ENCODE measurements around the gene TEX12.

TEX12 gene

GRCh38 chr11:112129656-112130055 is 37.5 kb upstream of the TEX12 start:
- Histone ChIP-seq H3K4me2 (ENCODE audit: low read depth, low read length, poor library complexity, severe bottlenecking) (no peak overlapping the region), H3K9me3 (ENCODE audit: insufficient read depth, low read length) (no peaks in the 10 kb centered on the region), H3F3A (ENCODE audit: insufficient read depth) (no peaks in the 10 kb centered on the region), H3K4me3 (ENCODE audit: insufficient read depth, low read length, poor library complexity, severe bottlenecking) (no peak overlapping the region), H3K27me3 (ENCODE audit: low read length) (no peaks in the 10 kb centered on the region), H3K36me3 (ENCODE audit: low read length) (no peaks in the 10 kb centered on the region), H3K79me2 (ENCODE audit: insufficient read depth, low read length) (no peaks in the 10 kb centered on the region), H3K9ac (ENCODE audit: low read length) (no peak overlapping the region), H4K20me1 (ENCODE audit: low read depth, low read length) (no peaks in the 10 kb centered on the region), H3K9me2 (replicated peaks; ENCODE audit: insufficient read depth, low read length) (no peaks in the 10 kb centered on the region), H2AFZ (ENCODE audit: low read depth, low read length, severe bottlenecking) (no peak overlapping the region), H3K27ac (ENCODE audit: low read depth, low read length) (no peak overlapping the region)
- TF ChIP-seq EZH2phosphoT487 (conservative IDR thresholded peaks at IDR 0.05; ENCODE audit: low read length), result no peak
- TF ChIP-seq, protein P1, sequence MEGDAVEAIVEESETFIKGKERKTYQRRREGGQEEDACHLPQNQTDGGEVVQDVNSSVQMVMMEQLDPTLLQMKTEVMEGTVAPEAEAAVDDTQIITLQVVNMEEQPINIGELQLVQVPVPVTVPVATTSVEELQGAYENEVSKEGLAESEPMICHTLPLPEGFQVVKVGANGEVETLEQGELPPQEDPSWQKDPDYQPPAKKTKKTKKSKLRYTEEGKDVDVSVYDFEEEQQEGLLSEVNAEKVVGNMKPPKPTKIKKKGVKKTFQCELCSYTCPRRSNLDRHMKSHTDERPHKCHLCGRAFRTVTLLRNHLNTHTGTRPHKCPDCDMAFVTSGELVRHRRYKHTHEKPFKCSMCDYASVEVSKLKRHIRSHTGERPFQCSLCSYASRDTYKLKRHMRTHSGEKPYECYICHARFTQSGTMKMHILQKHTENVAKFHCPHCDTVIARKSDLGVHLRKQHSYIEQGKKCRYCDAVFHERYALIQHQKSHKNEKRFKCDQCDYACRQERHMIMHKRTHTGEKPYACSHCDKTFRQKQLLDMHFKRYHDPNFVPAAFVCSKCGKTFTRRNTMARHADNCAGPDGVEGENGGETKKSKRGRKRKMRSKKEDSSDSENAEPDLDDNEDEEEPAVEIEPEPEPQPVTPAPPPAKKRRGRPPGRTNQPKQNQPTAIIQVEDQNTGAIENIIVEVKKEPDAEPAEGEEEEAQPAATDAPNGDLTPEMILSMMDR (IDR thresholded peaks at IDR 0.05; ENCODE audit: insufficient read depth, low read length, poor library complexity, severe bottlenecking), result no peak

DNA sequence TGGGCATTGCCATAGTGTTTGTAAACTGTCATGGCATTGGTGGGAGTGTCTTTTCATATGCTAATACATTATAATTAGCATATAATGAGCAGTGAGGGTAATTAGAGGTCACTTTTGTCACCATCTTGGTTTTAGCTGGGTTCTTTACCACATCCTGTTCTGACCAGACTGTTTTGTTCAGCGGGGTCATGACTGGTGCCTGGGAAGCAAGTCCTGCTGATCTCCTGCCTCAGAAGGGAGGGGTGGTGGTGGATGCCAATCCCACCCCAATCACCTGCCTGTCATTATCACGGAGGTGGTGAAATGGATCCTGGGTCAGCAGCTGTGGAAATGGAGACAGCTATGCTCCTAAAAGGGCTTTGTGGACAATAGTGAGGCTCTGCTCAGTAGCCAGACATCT is 34.4 kb upstream of the TEX12 start:
- Histone ChIP-seq H3K9me3 (ENCODE audit: insufficient read depth, low read length) (no peaks in the 10 kb centered on the region), H3K79me2 (ENCODE audit: insufficient read depth, low read length) (no peaks in the 10 kb centered on the region), H4K20me1 (ENCODE audit: low read depth, low read length) (no peaks in the 10 kb centered on the region), H3K4me3 (ENCODE audit: insufficient read depth, low read length, poor library complexity, severe bottlenecking) (no peak overlapping the region), H3K27me3 (ENCODE audit: low read length) (no peaks in the 10 kb centered on the region), H3K4me2 (ENCODE audit: low read depth, low read length, poor library complexity, severe bottlenecking) (no peak overlapping the region), H3K9ac (ENCODE audit: low read length) (no peak overlapping the region), H3K36me3 (ENCODE audit: low read length) (no peaks in the 10 kb centered on the region), H3K27ac (ENCODE audit: low read depth, low read length) (no peak overlapping the region), H3F3A (ENCODE audit: insufficient read depth) (no peaks in the 10 kb centered on the region), H3K9me2 (replicated peaks; ENCODE audit: insufficient read depth, low read length) (no peaks in the 10 kb centered on the region), H2AFZ (ENCODE audit: low read depth, low read length, severe bottlenecking) (no peak overlapping the region)
- no peak for TF ChIP-seq EZH2phosphoT487 (conservative IDR thresholded peaks at IDR 0.05; ENCODE audit: low read length)
- TF ChIP-seq, protein P1 (IDR thresholded peaks at IDR 0.05; ENCODE audit: insufficient read depth, low read length, poor library complexity, severe bottlenecking), result no peak

DNA sequence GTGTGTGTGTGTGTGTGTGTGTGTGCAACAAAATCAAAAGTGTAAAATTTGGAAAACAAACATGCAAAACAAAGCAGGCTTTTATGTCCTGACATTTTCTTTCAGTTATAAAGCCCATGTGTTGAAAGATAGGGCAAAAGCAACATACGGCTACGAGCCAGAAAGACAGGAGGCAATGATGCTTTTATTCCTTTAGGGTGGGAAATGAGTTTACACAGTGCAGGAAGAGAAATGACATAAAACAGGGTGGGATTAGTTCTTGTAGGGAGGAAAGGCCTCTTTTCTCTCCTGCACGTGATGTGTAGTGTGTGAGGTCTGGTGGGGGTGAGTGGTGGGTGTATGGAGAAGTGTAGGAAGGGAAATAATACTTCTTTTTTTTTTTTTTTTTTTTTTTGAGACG is 32.7 kb upstream of the TEX12 start:
- no peak for TF ChIP-seq EZH2phosphoT487 (conservative IDR thresholded peaks at IDR 0.05; ENCODE audit: low read length)
- TF ChIP-seq, protein P1 (IDR thresholded peaks at IDR 0.05; ENCODE audit: insufficient read depth, low read length, poor library complexity, severe bottlenecking), result no peak
- no peak overlapping the region for H3K9ac ChIP-seq (ENCODE audit: low read length)
- no peak overlapping the region for H3K4me3 ChIP-seq (ENCODE audit: insufficient read depth, low read length, poor library complexity, severe bottlenecking)
- no peaks in the 10 kb centered on the region for H3K9me3 ChIP-seq (ENCODE audit: insufficient read depth, low read length)
- H2AFZ ChIP-seq (ENCODE audit: low read depth, low read length, severe bottlenecking), result no peak overlapping the region
- no peaks in the 10 kb centered on the region for H4K20me1 ChIP-seq (ENCODE audit: low read depth, low read length)
- H3K9me2 ChIP-seq (replicated peaks; ENCODE audit: insufficient read depth, low read length), result no peaks in the 10 kb centered on the region
- H3K27ac ChIP-seq (ENCODE audit: low read depth, low read length), result no peak overlapping the region
- H3K4me2 ChIP-seq (ENCODE audit: low read depth, low read length, poor library complexity, severe bottlenecking), result no peak overlapping the region
- H3F3A ChIP-seq (ENCODE audit: insufficient read depth), result no peaks in the 10 kb centered on the region
- no peaks in the 10 kb centered on the region for H3K36me3 ChIP-seq (ENCODE audit: low read length)
- H3K27me3 ChIP-seq (ENCODE audit: low read length), result no peaks in the 10 kb centered on the region
- no peaks in the 10 kb centered on the region for H3K79me2 ChIP-seq (ENCODE audit: insufficient read depth, low read length)

Measured in SU-DHL-6 (cell line).